PC-9 (cell line): Measurements from ENCODE around the gene USP11.

Source experiments
- EZH2 ChIP-seq: fragments of 200-600 bp; sonication (generic); IDR thresholded peaks from 2 replicates; pipeline ENCODE4 v1.8.0; 2017; ENCODE audit warnings: antibody characterized with exemption, low read depth
- TF ChIP-seq, protein P1 (sequence below): fragments of 200-600 bp; sonication (generic); conservative IDR thresholded peaks from 2 replicates; pipeline ENCODE4 v1.6.1; 2017; ENCODE audit warnings: mixed run types, antibody characterized with exemption, mild to moderate bottlenecking, moderate library complexity

DNA sequence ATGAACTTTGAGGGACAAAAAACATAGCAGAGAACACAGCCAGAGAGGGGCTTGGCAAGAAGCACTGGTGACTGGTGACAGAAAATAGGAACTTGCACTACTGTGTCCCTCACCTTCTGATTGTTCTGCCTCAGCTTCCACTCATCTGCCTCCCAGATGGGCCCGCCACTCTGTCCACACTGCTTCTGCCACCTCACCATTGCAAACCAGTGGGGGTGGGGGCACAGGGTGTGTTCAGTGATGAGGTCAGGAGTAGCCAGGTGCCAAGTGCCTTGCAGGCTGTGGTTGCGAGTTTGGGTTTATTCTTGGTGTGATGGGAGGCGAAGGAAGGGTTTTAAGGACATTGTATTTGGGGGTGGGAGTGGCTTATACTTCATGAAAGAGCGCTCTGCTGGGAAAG, 48.3 kb upstream of the USP11 start:
- TF ChIP-seq, protein P1, sequence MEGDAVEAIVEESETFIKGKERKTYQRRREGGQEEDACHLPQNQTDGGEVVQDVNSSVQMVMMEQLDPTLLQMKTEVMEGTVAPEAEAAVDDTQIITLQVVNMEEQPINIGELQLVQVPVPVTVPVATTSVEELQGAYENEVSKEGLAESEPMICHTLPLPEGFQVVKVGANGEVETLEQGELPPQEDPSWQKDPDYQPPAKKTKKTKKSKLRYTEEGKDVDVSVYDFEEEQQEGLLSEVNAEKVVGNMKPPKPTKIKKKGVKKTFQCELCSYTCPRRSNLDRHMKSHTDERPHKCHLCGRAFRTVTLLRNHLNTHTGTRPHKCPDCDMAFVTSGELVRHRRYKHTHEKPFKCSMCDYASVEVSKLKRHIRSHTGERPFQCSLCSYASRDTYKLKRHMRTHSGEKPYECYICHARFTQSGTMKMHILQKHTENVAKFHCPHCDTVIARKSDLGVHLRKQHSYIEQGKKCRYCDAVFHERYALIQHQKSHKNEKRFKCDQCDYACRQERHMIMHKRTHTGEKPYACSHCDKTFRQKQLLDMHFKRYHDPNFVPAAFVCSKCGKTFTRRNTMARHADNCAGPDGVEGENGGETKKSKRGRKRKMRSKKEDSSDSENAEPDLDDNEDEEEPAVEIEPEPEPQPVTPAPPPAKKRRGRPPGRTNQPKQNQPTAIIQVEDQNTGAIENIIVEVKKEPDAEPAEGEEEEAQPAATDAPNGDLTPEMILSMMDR, result no peak
- TF ChIP-seq EZH2, result no peak
